Activated naive CD4-positive, alpha-beta T cell (primary cell): ENCODE measurements around the gene CLMN.

Experiments
- DNase-seq, 4 experiments: peaks; one replicate each; lab custom pipeline; 2025; lab: John Stamatoyannopoulos, UW

CLMN gene

DNA sequence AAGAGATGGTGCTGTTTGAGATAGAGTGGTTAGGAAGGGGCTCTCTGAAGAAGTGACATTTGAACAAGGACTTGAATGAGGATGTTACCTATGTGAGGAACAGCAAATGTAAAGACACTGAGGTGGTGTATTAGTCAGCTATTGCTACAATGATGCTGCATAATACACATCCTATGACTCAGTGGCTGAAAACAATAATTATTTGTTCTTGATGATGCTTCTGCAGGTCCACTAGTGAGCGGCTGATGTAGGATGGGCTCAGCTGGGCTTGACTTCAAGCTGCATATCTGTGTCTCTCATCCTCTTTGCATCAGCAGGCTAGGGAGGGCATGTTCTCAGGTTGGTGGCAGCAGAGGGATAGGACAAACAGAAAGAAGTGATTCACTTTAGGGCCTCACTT lies 21.4 kb upstream of the CLMN start:
- no peak for DNase-seq

DNA sequence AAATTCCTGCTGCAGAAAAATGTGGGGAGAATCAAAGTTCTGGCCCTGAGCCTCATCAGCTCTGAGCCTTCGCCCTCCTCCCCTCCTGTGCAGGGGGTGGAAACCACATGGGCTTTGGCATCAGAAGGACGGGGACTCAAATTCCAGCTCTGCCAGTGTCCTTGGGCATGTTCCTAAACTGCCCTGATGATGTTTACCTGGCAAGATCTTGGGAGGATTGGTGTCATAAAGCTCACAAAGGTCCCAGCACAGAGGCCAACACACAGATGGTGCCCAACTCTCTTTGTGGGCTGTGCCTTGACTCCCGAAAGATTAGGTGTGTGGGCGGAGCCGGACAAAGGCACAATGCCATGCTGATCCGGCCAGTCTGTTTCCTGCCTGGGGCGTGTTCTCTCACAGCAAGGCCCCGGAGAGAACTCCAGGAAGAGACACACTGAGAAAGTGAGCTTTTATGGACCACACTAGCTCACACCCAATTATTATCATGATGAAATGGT lies 20.5 kb upstream of the CLMN start:
- DNase-seq, result no peak

DNA sequence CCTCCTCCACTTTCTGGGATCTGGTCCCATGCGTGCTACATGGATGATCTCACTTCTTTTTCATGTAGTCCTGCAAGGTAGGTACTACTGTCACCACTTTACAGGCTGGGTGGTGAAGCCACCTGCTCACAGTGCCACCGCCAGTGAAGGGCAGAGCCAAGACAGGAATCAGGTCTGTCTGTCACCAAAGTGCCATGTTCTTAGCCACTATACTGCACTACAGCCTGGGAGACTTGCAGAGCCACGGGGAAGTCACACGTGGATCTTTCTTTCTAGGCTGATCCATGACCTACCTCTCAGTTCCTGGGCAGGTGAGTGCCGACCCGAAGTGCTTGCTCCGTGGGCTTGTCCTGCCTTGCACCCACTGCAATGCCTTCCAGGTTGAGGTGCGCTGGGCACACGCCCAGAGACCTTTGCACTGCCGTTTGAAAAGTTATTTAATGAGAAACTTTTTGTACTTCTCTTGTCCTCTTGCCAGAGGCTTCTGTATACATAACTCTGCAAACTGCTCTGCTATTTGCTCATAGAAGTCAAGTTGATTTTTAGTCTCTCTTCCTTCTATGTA lies 19.7 kb upstream of the CLMN start:
- no peak for DNase-seq

DNA sequence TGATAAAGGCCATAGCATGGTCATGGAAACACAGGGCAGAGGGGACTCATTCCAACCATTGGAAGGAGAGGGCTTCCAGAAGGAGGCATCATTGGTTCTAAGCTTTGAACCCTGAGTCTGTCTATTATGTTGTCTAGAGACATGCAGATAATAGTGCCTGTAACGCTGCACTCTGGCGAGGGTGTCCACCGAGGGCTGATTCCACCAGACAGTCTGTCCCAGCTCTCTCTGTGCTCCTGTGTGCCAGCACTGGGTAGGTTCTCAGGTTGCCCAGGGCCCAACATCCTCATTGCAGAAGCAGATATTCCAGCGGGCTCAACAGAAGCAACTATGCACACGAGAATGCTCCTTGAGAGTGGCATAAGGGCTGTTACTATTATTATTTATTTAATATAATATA lies 18.7 kb upstream of the CLMN start:
- DNase-seq, result no peak

DNA sequence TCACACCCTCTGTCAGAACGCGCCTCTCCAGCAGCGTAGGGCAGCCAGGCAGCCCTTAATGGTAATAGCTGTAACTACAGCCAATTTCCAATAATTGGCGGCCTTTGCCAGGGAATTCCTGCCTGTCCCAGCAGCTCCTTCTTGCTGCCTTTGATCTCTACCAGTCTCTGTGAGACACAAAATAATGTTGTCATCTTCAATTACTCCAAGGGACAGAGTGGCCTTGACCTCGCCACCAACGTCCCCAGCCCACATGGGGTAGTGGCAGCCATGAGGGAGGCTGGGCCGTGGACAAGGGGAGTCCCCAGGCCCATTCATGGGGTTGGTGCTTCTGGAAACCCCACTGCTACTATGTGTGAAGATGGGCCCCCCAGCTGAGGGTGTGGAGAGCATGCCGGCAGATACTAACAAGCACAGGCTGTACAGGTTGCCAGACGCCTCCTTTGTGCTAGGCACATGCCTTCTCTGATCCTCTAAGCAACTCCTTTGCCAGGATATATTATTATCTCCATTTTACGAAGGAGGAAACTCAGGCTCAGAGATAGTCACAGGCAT lies 17.4 kb upstream of the CLMN start:
- DNase-seq, result no peak

DNA sequence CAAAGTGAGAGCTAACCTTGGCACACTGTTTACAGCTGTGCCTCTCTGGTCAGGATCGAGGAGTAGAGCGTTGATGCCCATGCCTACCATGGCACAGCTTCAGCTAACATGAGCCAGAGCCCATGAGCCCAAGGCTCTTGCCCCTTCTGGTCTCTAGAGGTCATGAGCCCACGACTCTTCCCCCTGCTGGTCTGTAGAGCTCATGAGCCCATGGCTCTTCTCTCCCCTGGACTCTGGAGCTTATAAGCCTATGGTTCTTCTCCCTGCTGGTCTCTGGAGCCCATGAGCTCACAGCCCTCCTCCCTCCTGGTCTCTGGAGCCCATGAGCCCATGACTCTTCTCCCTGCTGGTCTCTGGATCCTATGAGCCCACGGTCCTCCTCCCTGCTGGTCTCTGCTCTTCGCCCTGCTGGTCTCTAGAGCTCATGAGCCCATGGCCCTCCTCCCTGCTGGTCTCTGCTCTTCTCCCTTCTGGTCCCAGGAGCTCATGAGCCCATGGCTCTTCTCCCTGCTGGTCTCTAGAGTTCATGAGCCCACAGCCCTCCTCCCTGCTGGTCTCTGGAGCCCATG lies 16.6 kb upstream of the CLMN start:
- DNase-seq, result no peak

DNA sequence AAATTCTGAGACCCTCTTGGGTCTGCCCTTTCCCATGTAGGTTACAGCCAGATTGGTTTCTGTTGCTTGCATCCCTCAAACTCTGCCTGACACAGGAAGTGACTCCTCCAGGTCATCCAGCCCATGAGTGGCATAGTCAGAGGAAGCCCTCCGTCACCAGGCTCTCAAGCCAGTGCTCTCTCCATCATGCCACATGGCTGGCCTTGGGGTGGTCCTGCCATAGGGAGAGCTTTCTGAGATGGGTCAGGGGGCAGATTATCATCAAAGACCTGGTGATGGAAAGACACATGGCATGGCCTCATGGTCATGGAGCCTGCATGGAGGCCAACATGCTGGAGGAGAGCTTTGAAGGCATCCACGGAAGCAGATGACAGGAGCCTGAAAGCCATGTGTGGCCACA lies 15.4 kb upstream of the CLMN start:
- DNase-seq, result no peak

DNA sequence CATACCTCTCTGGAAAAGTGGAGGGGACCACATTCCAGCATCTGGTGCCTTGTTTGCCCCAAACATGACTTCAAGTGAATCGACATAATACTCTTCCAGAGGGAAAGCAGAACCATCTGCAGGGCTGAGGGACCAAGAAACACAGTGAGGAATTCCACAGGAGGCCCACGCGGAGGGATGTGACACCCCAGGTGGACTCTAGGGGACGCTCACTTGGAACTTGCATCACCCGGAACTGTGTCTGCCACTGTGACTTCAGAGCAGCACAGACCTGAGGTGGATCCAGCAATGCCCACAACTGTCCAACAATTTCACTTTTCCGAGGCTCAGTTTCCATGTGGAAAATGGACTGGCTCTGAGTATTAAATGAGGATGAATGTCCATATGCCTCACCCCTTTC lies 14.3 kb upstream of the CLMN start:
- DNase-seq, result no peak

DNA sequence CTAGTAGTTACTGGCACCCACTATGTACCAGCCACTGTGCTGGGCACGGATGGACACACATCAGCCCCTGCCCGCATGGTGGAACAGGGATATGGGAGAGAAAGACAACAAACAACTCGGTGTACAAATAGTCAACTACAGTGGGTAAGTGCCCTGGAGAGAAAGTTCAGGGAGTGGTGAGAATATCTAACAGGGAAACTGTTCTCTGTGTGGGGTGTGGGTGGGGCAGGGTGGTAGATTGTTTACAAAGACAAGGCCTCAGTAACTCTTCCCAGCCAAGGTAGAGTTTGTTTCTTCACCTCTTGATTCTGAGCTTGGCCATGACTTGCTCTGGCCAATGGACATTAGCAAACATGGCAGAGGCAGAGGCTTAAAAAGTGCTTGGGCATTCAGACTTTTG lies 12.9 kb upstream of the CLMN start:
- no peak for DNase-seq

DNA sequence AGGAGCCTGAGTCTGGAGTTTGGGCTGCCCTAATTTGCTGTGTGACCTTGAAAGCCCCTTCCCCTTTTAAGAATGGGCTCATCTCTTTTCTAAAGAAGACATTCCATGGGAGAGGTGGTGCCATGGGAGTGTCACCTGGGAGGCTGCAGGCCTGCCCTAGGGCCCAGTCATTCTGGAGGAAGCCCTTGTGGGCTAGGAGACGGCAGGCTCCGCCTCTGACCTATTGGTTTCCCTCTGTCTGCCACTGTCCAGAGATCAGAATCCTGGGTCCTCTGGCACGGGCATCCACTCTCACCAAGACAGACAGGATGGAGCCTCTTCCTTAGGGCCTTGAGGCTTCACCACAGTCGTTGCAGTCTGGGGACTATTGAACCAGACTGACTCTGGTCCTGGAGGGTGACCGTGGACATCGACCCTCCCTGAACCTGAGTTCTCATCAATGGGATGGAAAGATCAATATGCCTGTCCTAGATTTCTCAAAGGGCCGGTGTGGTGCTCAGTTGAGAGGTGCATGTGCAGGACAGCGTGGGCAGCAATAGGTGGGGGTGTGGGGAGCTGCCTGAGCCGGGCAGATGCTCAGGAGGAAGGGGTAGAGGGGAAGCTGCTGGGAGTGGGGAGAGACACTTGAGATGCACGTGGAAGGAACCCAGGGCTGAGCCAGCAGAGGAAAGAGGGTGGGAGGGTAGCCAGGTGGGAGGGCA lies 12.2 kb upstream of the CLMN start:
- no peak for DNase-seq

DNA sequence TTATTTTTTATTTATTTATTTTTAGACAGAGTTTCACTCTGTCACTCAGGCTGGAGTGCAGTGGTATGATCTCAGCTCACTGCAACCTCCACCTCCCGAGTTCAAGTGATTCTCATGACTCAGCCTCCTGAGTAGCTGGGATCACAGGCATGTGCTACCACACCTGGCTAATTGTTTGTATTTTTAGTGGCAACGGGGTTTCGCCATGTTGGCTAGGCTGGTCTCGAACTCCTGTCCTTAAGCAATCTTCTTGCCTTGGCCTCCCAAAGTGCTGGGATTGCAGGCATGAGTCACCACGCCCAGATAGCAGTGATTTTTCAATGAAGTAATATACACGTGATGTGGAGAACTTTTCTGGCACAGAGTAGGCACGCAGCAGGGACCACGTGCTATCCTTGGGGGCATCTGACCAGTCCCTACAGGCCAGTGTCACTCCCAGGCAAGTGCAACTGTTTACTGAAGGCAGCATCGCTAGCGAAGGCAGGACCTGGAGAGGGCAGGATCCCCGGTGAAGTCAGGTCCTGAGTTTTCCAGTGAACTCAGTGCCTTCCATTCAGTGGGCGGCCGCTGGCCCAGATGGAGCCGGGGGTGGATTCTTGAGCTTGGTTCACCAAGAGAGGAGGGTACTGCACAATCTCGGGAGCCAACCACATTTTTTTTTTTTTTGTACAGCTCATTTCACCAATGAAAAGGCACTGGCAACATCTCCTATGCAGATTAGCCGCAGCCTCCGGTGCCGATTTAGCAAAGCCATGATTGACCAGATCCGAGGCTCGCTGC lies 11.1 kb upstream of the CLMN start:
- DNase-seq, result no peak

DNA sequence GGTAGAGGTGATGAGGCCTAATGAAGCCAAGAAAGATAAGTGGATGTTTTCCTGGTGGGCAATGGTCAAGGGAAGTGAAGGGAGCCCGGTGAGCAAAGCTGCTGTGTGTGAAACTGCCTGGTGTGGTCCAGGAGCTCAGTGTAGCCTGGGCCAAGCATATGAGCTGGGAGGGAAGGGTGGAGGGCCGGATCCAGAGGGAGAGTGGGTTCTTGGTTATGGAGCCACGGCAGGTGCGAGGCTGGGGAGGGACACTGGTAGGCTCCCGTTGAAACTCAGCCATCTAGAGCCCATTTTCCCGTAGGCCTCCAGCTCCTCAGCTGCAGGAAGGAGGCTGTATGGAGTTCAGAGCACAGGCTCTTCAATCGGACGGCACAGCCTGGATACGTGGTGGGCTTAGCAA lies 10.2 kb upstream of the CLMN start:
- no peak for DNase-seq

DNA sequence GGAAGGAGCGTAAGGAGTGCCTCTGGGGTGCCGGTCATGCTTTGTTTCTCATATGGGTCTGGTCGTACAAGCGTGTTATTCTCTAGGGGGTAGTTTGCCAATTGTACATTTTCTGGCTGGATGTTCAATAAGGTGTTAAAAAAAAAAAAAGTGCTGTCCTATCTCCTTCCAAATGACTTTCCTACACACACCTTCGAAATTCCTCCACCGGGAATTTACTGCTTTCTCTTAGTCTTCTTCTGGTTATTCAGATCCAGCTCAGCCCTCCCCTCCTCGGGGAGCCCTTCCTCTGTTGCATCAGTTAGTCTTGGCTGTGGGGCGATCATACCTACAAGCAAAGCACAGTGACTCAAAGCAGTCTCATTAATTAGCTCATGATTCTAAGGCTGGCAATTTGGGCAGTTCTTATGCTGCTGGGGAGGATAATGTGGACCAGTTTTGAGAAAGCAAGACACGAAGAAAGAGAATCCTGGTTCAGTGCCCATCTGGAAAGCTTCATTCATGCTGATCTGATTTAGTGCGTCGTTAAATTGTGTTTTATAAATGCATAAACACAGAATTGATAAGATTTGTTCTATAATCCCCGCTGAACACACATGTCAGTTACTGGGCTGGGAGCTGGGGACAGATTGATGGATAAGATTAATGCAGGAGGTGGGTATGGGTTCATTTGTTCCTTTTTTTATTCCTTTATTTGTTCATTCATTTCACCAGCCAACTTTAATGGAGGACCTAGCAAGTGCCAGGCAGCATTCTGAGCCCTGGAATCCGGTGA lies 9.2 kb upstream of the CLMN start:
- no peak for DNase-seq

DNA sequence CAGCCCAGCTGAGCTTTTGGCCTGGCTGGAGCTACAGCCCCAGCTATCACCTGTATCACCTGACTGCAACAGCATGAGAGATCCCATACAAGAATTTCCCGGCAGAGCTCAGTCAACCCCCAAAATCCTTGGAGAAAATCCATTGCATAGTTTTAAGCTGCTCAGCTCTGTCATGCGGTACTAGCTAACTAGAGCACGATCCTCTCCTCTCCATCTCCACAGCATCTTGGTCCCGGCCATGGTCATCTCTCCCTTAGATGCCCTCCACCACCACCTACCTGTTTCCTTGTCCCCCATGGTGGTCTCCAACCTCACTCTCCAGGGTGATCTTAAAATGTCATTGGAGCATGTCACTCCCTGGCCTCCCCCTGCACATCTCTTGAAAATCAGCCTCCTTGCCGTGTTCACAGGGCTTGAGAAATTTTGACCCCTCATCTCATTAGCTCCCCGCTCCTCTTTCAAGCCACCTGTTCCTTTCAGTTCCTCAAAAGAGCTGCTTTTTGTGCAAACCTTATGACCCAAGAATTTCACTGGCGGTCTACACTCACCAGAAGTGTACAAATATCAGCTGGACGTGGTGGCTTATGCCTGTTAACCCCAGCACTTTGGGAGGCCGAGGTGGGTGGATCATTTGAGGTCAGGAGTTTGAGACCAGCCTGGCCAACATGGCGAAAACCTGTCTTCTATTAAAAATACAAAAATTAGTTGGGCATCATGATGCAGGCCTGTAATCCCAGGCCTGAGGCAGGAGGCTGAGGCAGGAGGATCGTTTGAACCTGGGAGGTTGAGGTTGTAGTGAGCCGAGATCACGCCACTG lies 8.1 kb upstream of the CLMN start:
- no peak for DNase-seq

DNA sequence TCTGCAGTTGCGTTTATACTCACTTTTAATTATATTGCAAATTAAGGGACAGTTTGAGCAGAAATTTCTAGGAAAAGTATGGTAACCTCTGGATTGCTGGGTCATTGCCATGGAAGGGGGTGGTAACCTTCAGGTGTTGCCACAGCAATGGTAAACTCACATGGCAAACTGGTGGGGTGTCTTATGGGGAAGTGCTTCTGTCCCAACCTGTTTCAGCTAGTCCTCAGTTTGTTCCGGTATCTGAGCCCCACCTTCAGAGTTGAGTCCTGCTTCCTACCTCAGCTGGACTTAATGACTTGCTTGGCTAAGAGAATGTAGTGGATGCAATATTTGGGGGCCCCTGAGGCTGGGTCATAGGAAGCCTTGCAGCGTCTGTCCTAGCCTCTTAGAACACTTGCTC lies 7.3 kb upstream of the CLMN start:
- no peak for DNase-seq

DNA sequence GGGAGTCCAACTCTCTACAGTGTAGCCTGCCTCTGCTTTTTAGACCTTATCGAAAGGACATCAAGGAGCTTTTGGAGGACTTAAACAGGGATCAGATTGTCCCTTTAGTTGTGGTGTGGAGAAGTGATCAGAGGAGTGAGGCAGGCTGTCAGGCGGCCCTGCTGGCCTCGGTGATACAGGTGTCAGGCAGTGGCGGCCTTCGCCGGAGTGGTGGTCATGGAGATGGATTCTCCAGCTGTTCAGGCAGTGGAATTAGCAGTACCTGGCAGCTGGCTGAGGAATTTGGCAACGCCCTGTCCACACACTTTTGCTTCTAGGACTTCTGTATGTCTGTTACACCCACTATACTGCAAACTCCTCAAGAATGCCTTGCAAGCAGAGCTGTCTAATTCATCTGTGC lies 4.2 kb upstream of the CLMN start:
- DNase-seq, result no peak

DNA sequence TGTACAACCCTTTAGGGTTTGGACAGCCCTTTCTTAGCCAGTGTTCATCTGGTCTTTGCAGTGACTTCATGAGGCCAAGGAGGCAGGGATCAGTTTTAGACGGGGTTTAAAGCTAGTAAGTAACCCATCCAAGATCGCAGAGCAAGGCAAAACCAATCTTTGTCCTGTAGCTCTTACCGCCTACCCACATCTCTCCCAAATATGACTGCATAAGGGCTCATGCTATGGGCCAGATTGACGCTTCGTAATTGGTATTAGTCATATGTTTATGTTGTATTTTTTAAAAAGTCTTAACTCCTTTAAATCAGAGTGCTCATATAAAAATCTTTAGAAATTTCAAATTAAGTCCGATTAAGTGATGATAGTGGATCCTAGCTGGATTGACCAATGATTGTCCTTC lies 3.7 kb upstream of the CLMN start:
- no peak for DNase-seq

DNA sequence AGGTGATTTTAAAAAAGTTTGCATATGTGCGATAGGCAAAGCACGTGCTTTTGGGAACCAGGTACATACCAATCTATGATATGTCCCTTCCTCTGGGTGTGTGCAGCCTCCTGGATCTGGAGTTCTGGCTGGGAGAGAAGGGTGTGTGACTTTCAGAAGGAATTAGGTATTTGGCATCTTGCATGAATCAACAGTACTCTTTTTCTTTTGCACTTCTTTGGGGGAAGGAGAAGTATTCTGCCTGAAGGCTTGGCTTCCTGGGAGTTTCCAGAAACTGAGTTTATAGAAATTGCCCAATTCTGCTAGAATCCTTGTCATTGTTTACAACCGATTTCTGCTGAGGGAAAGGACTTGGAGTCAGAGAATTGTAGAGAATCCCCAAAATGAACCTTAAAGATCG lies 2.9 kb upstream of the CLMN start:
- no peak for DNase-seq

DNA sequence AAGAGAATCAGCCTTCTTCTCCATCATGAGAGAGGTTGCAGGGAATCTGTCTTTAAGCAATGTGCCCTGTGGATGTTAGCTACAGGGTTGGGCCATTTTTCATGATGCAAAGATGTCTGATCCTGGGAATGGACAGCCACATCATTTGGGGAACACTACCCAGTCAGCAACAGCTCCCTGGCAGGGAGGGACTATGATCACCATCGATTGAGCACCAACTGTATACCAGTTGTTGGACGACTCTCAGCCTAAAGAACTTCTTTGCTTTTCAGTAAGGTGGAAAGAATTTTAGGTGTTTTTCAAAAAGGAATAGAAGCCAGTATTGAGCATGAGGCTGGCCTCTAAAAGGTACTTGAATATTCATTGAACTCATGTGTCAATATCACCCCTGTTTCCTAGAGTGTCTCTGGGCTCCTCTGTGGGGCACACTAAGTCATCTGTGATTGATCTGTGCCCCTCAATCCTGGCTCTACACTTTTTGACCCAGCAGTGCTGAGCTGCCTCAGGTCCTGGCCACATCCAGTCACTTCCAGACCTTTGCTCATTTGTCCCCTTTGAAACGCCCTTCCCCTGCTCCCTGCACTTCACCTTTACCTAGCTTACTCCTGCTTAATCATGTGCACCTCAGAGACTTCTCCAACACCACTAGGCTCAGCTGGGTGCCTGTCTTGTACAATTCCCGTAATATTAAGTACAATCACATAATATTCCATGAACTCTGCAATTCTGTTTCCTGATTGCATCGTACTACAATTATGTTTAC lies 2.2 kb upstream of the CLMN start:
- no peak for DNase-seq

DNA sequence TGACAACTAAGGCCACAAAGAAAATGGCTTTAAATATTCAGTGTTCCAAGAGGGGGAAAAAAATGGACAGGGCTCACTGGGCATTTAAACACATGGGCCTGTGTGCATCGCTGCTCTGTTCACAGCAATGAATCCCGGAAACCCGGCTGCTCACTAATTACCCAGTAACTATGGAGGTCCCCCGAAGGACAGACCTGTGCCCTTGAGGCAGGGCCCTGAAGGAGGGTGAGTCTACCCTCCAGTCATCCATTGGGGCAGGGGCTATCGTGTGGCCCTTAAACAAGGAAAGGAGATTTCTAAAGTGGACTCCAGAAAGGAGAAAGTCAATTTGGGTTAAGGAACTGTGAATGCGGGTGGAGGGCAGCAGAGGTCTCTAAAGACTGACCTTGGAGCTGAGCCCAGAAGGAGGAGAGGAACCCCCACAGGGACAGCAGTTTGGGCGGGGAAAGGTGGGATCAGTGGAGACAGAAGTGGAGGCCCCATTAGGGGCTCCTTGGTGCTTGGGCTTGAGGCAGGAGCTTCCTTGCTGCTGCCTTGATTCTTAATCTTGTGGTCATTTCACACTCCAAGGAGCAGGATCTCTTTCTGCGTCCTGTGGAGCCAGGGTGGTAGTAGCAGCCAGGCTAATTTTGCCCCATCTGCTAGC lies 1.4 kb upstream of the CLMN start:
- no peak for DNase-seq
